ENCODE results near the gene DCAF8L2.

The DCAF8L2 gene

DNA sequence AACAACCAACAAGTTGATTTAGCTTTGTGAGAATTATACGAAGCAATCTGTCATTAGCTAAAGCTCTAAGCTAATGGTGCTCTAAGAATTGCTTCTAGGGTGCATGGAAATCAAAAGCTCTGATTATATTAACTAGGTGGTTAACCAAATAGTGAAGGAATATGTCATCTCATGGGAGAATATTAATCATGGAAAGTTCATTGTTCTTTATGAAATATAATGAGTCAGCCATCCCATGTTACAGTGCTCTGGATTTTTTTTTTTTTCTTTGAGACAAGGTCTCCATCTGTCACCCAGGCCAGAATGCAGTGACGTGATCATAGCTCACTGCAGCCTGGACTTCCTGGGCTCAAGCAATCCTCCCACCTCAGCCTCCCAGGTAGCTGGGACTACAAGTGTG is 10.5 kb downstream of the DCAF8L2 start:
- TF ChIP-seq POLR2AphosphoS5 (IDR thresholded peaks at IDR 0.05; ENCODE audit: low read depth, low read length) (no peak), TAF1 (IDR thresholded peaks at IDR 0.05; ENCODE audit: borderline replicate concordance, low read depth, low read length) (no peak), POLR2A (IDR thresholded peaks at IDR 0.05; ENCODE audit: low read depth, low read length) (no peak)
- FAIRE-seq (no peak), DNase-seq (ENCODE audit: insufficient read length) (no peak)

DNA sequence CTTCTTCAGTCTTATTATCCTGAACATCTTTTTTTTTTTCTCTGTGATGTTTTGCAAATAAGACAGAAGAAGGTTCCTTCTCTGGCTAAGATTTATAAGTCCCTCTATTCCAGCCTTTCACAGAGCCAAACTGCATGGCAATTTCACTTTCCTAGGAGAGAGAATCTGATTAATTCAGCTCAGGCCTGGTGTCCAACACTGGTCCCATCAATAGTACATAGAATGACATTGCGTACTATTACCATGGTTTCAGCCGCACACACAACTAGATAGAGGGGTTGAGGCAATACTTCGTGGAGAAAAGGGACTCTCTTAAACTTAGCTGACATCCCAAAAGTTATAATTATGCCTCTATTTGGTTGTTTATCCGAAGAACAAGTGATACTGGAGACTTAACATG is 18.5 kb downstream of the DCAF8L2 start:
- no peak for DNase-seq (ENCODE audit: insufficient read length)
- no peak for FAIRE-seq
- TF ChIP-seq TAF1 (IDR thresholded peaks at IDR 0.05; ENCODE audit: borderline replicate concordance, low read depth, low read length) (no peak), POLR2AphosphoS5 (IDR thresholded peaks at IDR 0.05; ENCODE audit: low read depth, low read length) (no peak), POLR2A (IDR thresholded peaks at IDR 0.05; ENCODE audit: low read depth, low read length) (no peak)

GRCh38 chrX:27619459-27619858 is 29.3 kb downstream of the DCAF8L2 start:
- TF ChIP-seq POLR2A (IDR thresholded peaks at IDR 0.05; ENCODE audit: low read depth, low read length), result no peak
- TF ChIP-seq POLR2AphosphoS5 (IDR thresholded peaks at IDR 0.05; ENCODE audit: low read depth, low read length), result no peak
- TF ChIP-seq TAF1 (IDR thresholded peaks at IDR 0.05; ENCODE audit: borderline replicate concordance, low read depth, low read length), result no peak
- FAIRE-seq, result no peak

DNA sequence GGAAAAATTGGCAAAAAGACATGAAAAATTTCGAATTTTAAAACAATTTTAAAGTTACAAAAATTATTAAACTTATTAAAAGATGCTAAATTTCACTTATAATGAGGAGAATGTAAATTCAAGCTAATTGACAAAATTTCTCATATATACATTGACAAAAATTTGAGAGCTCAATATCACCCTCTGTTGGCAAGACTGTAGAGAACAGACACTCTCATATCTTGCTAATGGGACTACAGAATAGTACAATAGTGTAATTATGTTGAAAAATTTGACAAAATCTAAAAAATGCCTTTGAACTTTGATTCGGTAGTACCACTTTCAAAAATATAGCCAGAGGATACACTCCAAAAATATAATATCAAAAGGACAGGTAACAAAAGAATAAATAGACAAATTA is 29.8 kb downstream of the DCAF8L2 start:
- no peak for DNase-seq (ENCODE audit: insufficient read length)
- FAIRE-seq, result no peak
- TF ChIP-seq TAF1 (IDR thresholded peaks at IDR 0.05; ENCODE audit: borderline replicate concordance, low read depth, low read length), result no peak
- no peak for TF ChIP-seq POLR2A (IDR thresholded peaks at IDR 0.05; ENCODE audit: low read depth, low read length)
- no peak for TF ChIP-seq POLR2AphosphoS5 (IDR thresholded peaks at IDR 0.05; ENCODE audit: low read depth, low read length)

More at GRCh38 chrX:27619459-27619858, 29.3 kb downstream of the DCAF8L2 start:
- DNase-seq (ENCODE audit: insufficient read length), result no peak

DNA sequence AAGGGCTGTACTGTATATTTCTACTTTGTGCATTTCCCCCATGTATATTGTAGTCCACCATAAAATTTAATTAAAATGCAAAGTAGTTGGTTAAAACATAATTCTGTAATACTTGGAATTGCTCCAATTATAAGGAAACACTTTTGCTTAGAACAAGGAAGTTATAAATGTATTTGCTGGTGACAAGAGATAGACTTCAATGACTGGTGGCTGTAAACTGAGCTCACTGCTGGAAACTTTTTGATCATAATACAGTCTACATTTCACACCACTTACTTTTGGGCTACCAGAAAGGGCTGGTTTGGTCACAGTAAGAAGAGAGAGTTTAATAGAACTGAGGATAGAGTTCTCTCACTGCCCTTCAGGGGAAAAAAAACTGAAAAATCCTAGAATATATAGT is 32.7 kb downstream of the DCAF8L2 start:
- no peak for FAIRE-seq

GRCh38 chrX:27626066-27626465 is 35.9 kb downstream of the DCAF8L2 start:
- TF ChIP-seq POLR2A (IDR thresholded peaks at IDR 0.05; ENCODE audit: low read depth, low read length) (no peak), TAF1 (IDR thresholded peaks at IDR 0.05; ENCODE audit: borderline replicate concordance, low read depth, low read length) (no peak), POLR2AphosphoS5 (IDR thresholded peaks at IDR 0.05; ENCODE audit: low read depth, low read length) (no peak)
- FAIRE-seq (no peak), DNase-seq (ENCODE audit: insufficient read length) (no peak)

More for the DNA sequence above, 32.7 kb downstream of the DCAF8L2 start:
- no peak for DNase-seq (ENCODE audit: insufficient read length)
- TF ChIP-seq POLR2AphosphoS5 (IDR thresholded peaks at IDR 0.05; ENCODE audit: low read depth, low read length), result no peak

DNA sequence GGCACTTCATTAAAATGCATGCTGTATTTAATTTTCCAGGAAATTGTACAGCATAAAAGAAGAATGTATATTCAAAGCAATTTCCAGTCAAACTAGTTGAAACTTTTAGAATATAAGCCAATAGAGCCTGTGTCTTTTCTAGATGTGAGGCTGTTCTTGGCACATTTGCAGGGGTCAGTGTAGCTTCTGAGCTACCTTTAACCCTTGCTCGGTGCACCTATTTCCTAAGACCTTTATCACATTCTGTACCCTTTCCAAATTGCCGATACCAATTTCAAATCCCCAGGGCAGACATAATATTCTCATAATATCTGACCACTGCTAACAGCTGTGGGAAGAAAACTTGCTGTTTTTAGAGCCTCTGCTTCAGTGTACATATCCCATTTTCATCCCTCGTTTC is 43.2 kb downstream of the DCAF8L2 start:
- FAIRE-seq, result no peak
- TF ChIP-seq POLR2A (IDR thresholded peaks at IDR 0.05; ENCODE audit: low read depth, low read length) (no peak), TAF1 (IDR thresholded peaks at IDR 0.05; ENCODE audit: borderline replicate concordance, low read depth, low read length) (no peak), POLR2AphosphoS5 (IDR thresholded peaks at IDR 0.05; ENCODE audit: low read depth, low read length) (no peak)
- DNase-seq (ENCODE audit: insufficient read length), result no peak

DNA sequence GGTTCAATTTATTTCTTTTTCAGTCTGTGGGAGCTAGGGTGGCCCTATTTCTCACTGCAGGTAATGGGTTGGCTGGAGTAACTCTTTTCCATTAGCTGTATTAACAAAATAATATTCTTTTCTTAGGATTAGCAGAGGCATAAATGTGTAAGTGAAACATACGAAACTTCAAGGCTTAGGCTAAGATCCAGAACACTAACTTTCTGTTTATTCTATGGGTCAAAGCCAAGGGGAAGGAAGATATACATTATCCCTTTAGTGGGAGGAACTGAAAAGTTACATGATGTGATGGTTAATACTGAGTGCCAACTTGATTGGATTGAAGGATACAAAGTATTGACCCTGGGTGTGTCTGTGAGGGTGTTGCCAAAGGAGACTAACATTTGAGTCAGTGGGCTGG is 66.4 kb downstream of the DCAF8L2 start:
- no peak for DNase-seq (ENCODE audit: insufficient read length)
- TF ChIP-seq POLR2A (IDR thresholded peaks at IDR 0.05; ENCODE audit: low read depth, low read length) (no peak), TAF1 (IDR thresholded peaks at IDR 0.05; ENCODE audit: borderline replicate concordance, low read depth, low read length) (no peak), POLR2AphosphoS5 (IDR thresholded peaks at IDR 0.05; ENCODE audit: low read depth, low read length) (no peak)
- FAIRE-seq, result no peak

DNA sequence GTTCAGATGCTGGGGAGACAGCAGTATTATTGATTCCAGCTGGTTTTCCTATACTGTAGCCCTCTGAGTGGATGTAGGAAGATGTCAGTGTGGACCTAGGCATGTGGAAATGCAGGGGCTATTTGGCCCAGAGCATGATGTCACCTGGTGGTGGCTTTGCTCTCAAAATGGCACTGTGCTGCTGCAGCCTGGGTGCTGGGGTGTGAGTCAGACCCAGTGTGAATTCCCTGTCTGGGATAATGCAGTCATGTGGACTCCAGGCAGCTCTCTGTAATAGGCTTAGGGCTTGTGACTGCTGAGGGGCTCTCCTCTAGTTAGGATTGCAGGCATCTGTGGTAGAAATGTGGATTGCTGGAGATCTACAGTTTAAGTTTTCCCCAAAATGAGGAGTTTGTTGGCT is 70.7 kb downstream of the DCAF8L2 start:
- no peak for DNase-seq (ENCODE audit: insufficient read length)
- TF ChIP-seq POLR2A (IDR thresholded peaks at IDR 0.05; ENCODE audit: low read depth, low read length), result no peak
- TF ChIP-seq POLR2AphosphoS5 (IDR thresholded peaks at IDR 0.05; ENCODE audit: low read depth, low read length), result no peak
- no peak for TF ChIP-seq TAF1 (IDR thresholded peaks at IDR 0.05; ENCODE audit: borderline replicate concordance, low read depth, low read length)
- no peak for FAIRE-seq

DNA sequence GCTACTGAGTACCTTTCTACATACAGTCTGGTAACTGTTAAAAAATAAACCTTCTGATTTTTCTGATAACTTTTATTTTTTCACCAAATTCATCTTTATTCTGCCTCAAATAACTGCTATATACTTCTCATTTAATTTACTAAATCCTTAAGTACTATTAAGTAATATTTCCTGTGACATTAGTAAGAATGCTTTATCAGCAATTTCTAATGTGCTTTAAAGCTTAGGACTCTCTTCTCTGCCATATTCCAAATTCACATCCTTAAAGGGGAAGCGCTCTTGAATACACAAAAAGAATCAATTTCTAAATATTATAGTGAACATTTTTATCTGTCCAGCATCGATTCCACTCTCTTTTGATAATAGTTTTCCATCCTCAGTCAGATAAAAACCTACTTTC is 81.1 kb downstream of the DCAF8L2 start:
- DNase-seq (ENCODE audit: insufficient read length), result no peak
- no peak for FAIRE-seq
- TF ChIP-seq TAF1 (IDR thresholded peaks at IDR 0.05; ENCODE audit: borderline replicate concordance, low read depth, low read length) (no peak), POLR2A (IDR thresholded peaks at IDR 0.05; ENCODE audit: low read depth, low read length) (no peak), POLR2AphosphoS5 (IDR thresholded peaks at IDR 0.05; ENCODE audit: low read depth, low read length) (no peak)

DNA sequence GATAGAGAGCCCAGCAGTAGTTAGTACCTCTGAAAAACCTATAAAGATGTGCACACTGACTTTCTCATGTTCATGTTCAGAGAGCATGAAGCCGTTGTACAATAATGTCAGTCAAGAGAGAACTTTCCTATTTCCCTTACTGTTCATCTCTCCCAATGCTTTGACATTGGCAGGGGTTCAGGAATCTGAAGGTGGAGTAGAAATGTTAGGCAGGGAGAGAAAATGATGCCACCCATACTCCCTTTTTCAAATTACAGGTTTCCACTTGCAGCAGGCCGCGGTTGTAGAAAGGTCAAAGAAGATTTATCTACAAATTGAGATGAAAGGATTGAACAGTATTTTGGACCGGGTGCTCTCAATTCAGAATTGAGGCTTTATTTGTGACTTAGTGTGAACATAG is 84.3 kb downstream of the DCAF8L2 start:
- TF ChIP-seq POLR2AphosphoS5 (IDR thresholded peaks at IDR 0.05; ENCODE audit: low read depth, low read length) (no peak), TAF1 (IDR thresholded peaks at IDR 0.05; ENCODE audit: borderline replicate concordance, low read depth, low read length) (no peak), POLR2A (IDR thresholded peaks at IDR 0.05; ENCODE audit: low read depth, low read length) (no peak)
- FAIRE-seq, result no peak
- no peak for DNase-seq (ENCODE audit: insufficient read length)

- no peak for DNase-seq (ENCODE audit: insufficient read length)
- TF ChIP-seq TAF1 (IDR thresholded peaks at IDR 0.05; ENCODE audit: borderline replicate concordance, low read depth, low read length) (no peak), POLR2A (IDR thresholded peaks at IDR 0.05; ENCODE audit: low read depth, low read length) (no peak), POLR2AphosphoS5 (IDR thresholded peaks at IDR 0.05; ENCODE audit: low read depth, low read length) (no peak)
- FAIRE-seq, result no peak
Measured at GRCh38 chrX:27675493-27675892, 85.3 kb downstream of the DCAF8L2 start.

- DNase-seq (ENCODE audit: insufficient read length), result no peak
- FAIRE-seq, result no peak
Measured at GRCh38 chrX:27679281-27679680, 89.1 kb downstream of the DCAF8L2 start.

More at GRCh38 chrX:27679281-27679680, 89.1 kb downstream of the DCAF8L2 start:
- TF ChIP-seq TAF1 (IDR thresholded peaks at IDR 0.05; ENCODE audit: borderline replicate concordance, low read depth, low read length) (no peak), POLR2AphosphoS5 (IDR thresholded peaks at IDR 0.05; ENCODE audit: low read depth, low read length) (no peak), POLR2A (IDR thresholded peaks at IDR 0.05; ENCODE audit: low read depth, low read length) (no peak)

Data from GM12892 (cell line).